Type B pancreatic cell (in vitro differentiated cells): Measurements from ENCODE around the gene KRT80. TPM values are rescaled to one million over a fixed set of nuclear protein-coding genes. Genes with fewer than 3 reads are reported as not detected.

ENCODE experiments used
- DNase-seq: peaks from one replicate; pipeline ENCODE4 v3.0.0; 2021; ENCODE audit warnings: mixed read lengths; ENCODE audit not compliant: unreplicated experiment; ENCODE audit errors: extremely low spot score
- H3K27ac Mint-ChIP-seq: 2 replicates; pipeline ENCODE4 v1.8.0; 2021; ENCODE audit warnings: mild to moderate bottlenecking, mixed read lengths
- H3K27me3 Mint-ChIP-seq: 2 replicates; pipeline ENCODE4 v1.8.0; 2021; ENCODE audit warnings: mixed read lengths
- H3K36me3 Mint-ChIP-seq: 2 replicates; pipeline ENCODE4 v1.8.0; 2021; ENCODE audit warnings: mixed read lengths
- H3K4me1 Mint-ChIP-seq: one replicate; pipeline ENCODE4 v1.8.0; 2021; ENCODE audit warnings: mixed read lengths; ENCODE audit not compliant: unreplicated experiment
- H3K4me3 Mint-ChIP-seq: 2 replicates; pipeline ENCODE4 v1.8.0; 2021; ENCODE audit warnings: mild to moderate bottlenecking, mixed read lengths
- H3K9me3 Mint-ChIP-seq: 2 replicates; pipeline ENCODE4 v1.8.0; 2021; ENCODE audit warnings: mixed read lengths
- CTCF ChIP-seq: fragments of 200-600 bp; sonication (generic); conservative IDR thresholded peaks from 2 replicates; pipeline ENCODE4 v1.5.0; 2021; ENCODE audit warnings: antibody characterized with exemption, mild to moderate bottlenecking
- total RNA-seq: library from RNA; stranded (reverse); gene quantifications from 2 replicates; pipeline ENCODE4 v1.2.1, GENCODE V29; 2021; ENCODE audit warnings: low replicate concordance

KRT80 gene
- total RNA-seq, 1 donor from 2014 or later, result 23.1 TPM

- TF ChIP-seq CTCF, result no peak
- DNase-seq, result no peak
- Mint-ChIP-seq H3K27ac (no peak overlapping the region), H3K4me1 (peaks cover 31% of the 10 kb centered on the region), H3K9me3 (no peaks in the 10 kb centered on the region), H3K27me3 (no peaks in the 10 kb centered on the region), H3K4me3 (no peak overlapping the region), H3K36me3 (no peaks in the 10 kb centered on the region)
Observed at GRCh38 chr12:52173526-52173925, 18.3 kb downstream of the KRT80 start.

GRCh38 chr12:52172956-52173355 lies 18.9 kb downstream of the KRT80 start:
- H3K27me3 Mint-ChIP-seq, result no peaks in the 10 kb centered on the region
- no peak overlapping the region for H3K27ac Mint-ChIP-seq
- peaks cover 35% of the 10 kb centered on the region for H3K4me1 Mint-ChIP-seq
- TF ChIP-seq CTCF, result no peak
- no peaks in the 10 kb centered on the region for H3K36me3 Mint-ChIP-seq
- no peak overlapping the region for H3K4me3 Mint-ChIP-seq
- no peaks in the 10 kb centered on the region for H3K9me3 Mint-ChIP-seq
- DNase-seq, result no peak

GRCh38 chr12:52171950-52172512 lies 19.8 kb downstream of the KRT80 start:
- TF ChIP-seq CTCF, result peak; percentile 47
- Mint-ChIP-seq H3K4me3 (no peak overlapping the region), H3K4me1 (peaks cover 31% of the 10 kb centered on the region), H3K27ac (no peak overlapping the region), H3K27me3 (no peaks in the 10 kb centered on the region), H3K36me3 (no peaks in the 10 kb centered on the region), H3K9me3 (no peaks in the 10 kb centered on the region)
- no peak for DNase-seq

- TF ChIP-seq CTCF, result no peak
- Mint-ChIP-seq H3K4me1 (peaks cover 29% of the 10 kb centered on the region), H3K4me3 (no peak overlapping the region), H3K36me3 (no peaks in the 10 kb centered on the region), H3K27me3 (no peaks in the 10 kb centered on the region), H3K27ac (no peak overlapping the region), H3K9me3 (no peaks in the 10 kb centered on the region)
- no peak for DNase-seq
Observed at GRCh38 chr12:52170827-52171226, 21.0 kb downstream of the KRT80 start.

GRCh38 chr12:52169886-52170285 lies 21.9 kb downstream of the KRT80 start:
- H3K36me3 Mint-ChIP-seq, result no peaks in the 10 kb centered on the region
- H3K4me3 Mint-ChIP-seq, result no peak overlapping the region
- H3K27me3 Mint-ChIP-seq, result no peaks in the 10 kb centered on the region
- no peaks in the 10 kb centered on the region for H3K9me3 Mint-ChIP-seq
- TF ChIP-seq CTCF, result no peak
- H3K27ac Mint-ChIP-seq, result no peak overlapping the region
- DNase-seq, result no peak
- H3K4me1 Mint-ChIP-seq, result peaks cover 28% of the 10 kb centered on the region
